ENCODE data around the gene GBF1.

GBF1 gene

DNA sequence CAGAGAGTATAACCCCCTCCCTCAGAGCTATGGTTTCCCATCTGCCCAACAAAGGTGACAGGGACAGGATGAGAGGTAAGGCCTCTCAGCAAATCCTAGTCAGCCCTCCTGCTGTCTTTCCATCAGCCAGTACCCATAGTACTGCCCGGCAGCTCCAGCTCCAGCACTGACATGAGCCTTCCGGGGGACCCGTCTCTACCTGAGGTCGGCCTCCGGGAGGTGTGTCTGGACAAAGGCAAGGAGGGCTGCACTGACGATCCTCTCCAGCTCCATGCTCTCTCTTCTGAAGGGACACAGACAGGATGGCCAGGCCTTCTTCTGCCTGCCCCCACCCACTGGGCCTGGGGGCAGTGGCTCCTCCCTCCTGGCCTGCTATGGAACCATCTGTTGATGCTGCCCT lies 179.6 kb downstream of the GBF1 start:
- no peak for DNase-seq (ENCODE audit: low read depth)
- no peak overlapping the region for H3K4me3 ChIP-seq (ENCODE audit: low read depth, low read length)

DNA sequence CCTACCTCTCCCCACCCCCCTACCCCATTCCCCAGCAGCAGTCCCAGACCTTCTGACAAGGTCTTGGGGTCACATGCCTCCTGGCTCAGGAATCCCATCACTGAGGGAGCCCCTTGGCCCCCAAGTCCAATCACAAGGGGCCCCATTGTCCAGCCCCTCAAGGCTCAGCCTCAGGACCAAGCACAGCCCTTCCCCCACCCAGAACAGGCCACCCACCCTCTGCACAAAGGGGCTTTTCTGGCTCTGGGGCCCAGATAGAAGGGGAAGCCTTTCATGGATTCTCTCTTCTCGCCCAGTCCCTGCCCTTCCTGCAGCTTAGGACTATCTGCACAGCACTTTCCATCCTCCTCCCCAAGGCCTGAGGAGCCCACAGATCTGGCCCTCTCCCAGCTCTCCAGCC lies 180.1 kb downstream of the GBF1 start:
- no peak overlapping the region for H3K4me3 ChIP-seq (ENCODE audit: low read depth, low read length)
- DNase-seq (ENCODE audit: low read depth), result no peak

DNA sequence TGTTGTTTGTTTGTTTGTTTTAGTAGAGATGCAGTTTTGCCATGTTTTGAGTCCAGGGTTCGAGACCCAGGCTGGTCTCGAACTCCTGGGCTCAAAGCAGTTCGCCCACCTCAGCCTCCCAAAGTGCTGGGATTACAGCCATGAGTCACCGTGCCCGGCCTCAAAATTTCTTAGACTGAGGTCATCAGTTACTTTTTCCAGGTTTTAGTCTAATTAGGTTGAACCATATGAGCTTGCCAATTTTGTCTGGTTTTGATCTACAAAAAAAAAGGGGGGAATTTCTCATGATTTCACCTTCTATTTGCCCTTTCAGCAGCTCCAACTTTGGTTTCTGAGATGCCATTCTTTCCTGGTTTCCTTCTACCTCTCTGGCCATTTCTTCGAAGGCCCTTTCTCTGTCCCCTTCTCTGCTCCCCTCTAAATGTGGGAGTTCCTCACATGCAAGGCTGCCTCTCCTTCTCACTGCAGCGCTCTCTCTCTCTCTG lies 181.5 kb downstream of the GBF1 start:
- DNase-seq (ENCODE audit: low read depth), result no peak
- H3K4me3 ChIP-seq (ENCODE audit: low read depth, low read length), result no peak overlapping the region

DNA sequence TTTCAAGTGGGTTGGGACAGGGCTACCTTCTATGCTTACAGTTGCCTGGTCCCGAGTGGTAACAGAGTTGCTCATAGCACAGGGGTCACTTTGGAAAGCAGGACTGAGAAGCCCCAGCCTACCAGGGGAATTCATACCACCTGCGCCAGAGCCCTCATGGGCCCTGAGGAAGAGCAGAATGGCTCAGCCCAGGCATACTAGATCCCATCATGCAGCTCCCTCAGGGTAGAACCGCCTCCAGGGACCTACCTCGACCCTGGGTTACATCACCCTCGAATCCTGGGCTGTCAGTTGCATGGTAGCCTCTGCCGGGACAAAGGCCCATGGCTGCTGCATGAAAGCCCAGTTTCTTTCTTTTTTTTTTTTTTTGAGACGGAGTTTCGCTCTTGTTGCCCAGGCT lies 184.1 kb downstream of the GBF1 start:
- no peak for DNase-seq (ENCODE audit: low read depth)

DNA sequence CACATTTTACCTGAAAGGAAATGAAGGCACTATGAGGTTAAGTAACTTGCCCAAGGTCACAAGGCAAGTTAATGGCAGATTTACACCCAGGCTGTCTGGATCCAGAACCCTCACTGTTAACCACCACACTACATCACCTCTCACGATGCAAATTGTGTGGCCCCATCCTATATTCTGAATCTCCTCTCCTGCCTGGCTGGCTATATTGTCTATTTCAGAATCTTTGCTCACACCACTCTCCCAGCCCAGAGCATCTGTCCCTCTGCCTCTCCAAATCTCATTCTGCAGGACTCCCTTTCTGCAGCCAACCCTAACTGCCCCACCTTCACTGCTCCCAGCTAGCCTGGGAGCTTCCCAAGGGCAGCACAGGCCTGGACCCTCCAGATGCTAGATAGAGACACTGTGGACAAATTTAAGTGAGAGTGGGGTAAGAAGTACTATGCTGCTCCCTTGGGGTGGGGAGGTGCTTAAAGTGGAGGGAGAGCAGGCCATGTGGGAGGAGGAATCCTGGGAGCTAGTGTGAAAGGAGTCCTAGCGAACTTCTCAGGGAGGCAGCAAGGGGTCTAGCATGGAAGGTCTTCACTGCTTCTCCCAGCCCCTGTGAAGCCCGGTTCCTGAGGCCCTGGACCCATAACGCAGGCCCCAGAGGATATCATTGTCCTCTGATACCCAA lies 186.3 kb downstream of the GBF1 start:
- DNase-seq (ENCODE audit: low read depth), result no peak
- peak overlapping the region; percentile 90 for H3K4me3 ChIP-seq (ENCODE audit: low read depth, low read length)

More for the DNA sequence above, 184.1 kb downstream of the GBF1 start:
- no peak overlapping the region for H3K4me3 ChIP-seq (ENCODE audit: low read depth, low read length)
